Measurements from ENCODE around the gene TTC17.
"Not testable (repeated sequence)": the region's sequence is repeated elsewhere in the genome, so short reads cannot be mapped to it uniquely, and the experiment has no call there.

The TTC17 gene

GRCh38 chr11:43467958-43468357, 109.2 kb downstream of the TTC17 start:
- no peak for DNase-seq (ENCODE audit: low spot score)

GRCh38 chr11:43477491-43477890, 118.8 kb downstream of the TTC17 start:
- DNase-seq (ENCODE audit: low spot score), result not testable (repeated sequence)

- DNase-seq (ENCODE audit: low spot score), result no peak
Observed at GRCh38 chr11:43486141-43486540, 127.4 kb downstream of the TTC17 start.

GRCh38 chr11:43489869-43490465, 131.2 kb downstream of the TTC17 start:
- no peak for DNase-seq (ENCODE audit: low spot score)

GRCh38 chr11:43492701-43493100, 134.0 kb downstream of the TTC17 start:
- no peak for DNase-seq (ENCODE audit: low spot score)

GRCh38 chr11:43493431-43493830, 134.7 kb downstream of the TTC17 start:
- DNase-seq (ENCODE audit: low spot score), result no peak

GRCh38 chr11:43497144-43497543, 138.4 kb downstream of the TTC17 start:
- no peak for DNase-seq (ENCODE audit: low spot score)

- DNase-seq (ENCODE audit: low spot score), result no peak
Observed at GRCh38 chr11:43498561-43498960, 139.8 kb downstream of the TTC17 start.

GRCh38 chr11:43503417-43503816, 144.7 kb downstream of the TTC17 start:
- no peak for DNase-seq (ENCODE audit: low spot score)

GRCh38 chr11:43504316-43504950, 145.7 kb downstream of the TTC17 start:
- DNase-seq (ENCODE audit: low spot score), result no peak

GRCh38 chr11:43505171-43505570, 146.5 kb downstream of the TTC17 start:
- DNase-seq (ENCODE audit: low spot score), result no peak

- DNase-seq (ENCODE audit: low spot score), result no peak
Observed at GRCh38 chr11:43507171-43507570, 148.5 kb downstream of the TTC17 start.

GRCh38 chr11:43508511-43508918, 149.8 kb downstream of the TTC17 start:
- no peak for DNase-seq (ENCODE audit: low spot score)

GRCh38 chr11:43511959-43512358, 153.2 kb downstream of the TTC17 start:
- DNase-seq (ENCODE audit: low spot score), result no peak

GRCh38 chr11:43515090-43515489, 156.4 kb downstream of the TTC17 start:
- no peak for DNase-seq (ENCODE audit: low spot score)

GRCh38 chr11:43516316-43516850, 157.7 kb downstream of the TTC17 start:
- DNase-seq (ENCODE audit: low spot score), result no peak

- no peak for DNase-seq (ENCODE audit: low spot score)
Observed at GRCh38 chr11:43517518-43517917, 158.8 kb downstream of the TTC17 start.

GRCh38 chr11:43518408-43519160, 159.9 kb downstream of the TTC17 start:
- no peak for DNase-seq (ENCODE audit: low spot score)

- DNase-seq (ENCODE audit: low spot score), result no peak
Observed at GRCh38 chr11:43521471-43521870, 162.8 kb downstream of the TTC17 start.

- DNase-seq (ENCODE audit: low spot score), result no peak
Observed at GRCh38 chr11:43523632-43524031, 164.9 kb downstream of the TTC17 start.

GRCh38 chr11:43532041-43532440, 173.3 kb downstream of the TTC17 start:
- no peak for DNase-seq (ENCODE audit: low spot score)

- DNase-seq (ENCODE audit: low spot score), result no peak
Observed at GRCh38 chr11:43537833-43538615, 179.3 kb downstream of the TTC17 start.

Measured in germinal center (tissue), 1 donor.